Naive B cell (primary cell): Measurements from ENCODE around the gene TAF1D. TPM values are rescaled to one million over a fixed set of nuclear protein-coding genes. Genes with fewer than 3 reads are reported as not detected.

Source experiments
- ATAC-seq, 2 donors: fragments of 150-1000 bp; cut with Tn5 transposase; 2 replicates each; pipeline ENCODE4 v1.10.0; 2021; ENCODE audit warnings: low read depth in 2 of 2, mild to moderate bottlenecking in 2 of 2, moderate library complexity in 2 of 2
- DNase-seq: peaks from one replicate; pipeline ENCODE4 v3.0.0; 2022
- H3K27ac Mint-ChIP-seq, 6 donors: one replicate each; pipeline ENCODE4 v1.8.0; 2020 to 2022; ENCODE audit warnings: mild to moderate bottlenecking in 6 of 6, mixed read lengths in 6 of 6, moderate library complexity in 5 of 6, inconsistent platforms in 2 of 6
- H3K27me3 Mint-ChIP-seq, 3 donors: one replicate each; pipeline ENCODE4 v1.8.0; 2021 to 2022; ENCODE audit warnings: mixed read lengths in 3 of 3, mild to moderate bottlenecking in 1 of 3
- H3K36me3 Mint-ChIP-seq, 2 donors: one replicate each; pipeline ENCODE4 v1.8.0; 2020 to 2022; ENCODE audit warnings: mixed read lengths in 2 of 2, inconsistent platforms in 1 of 2, mild to moderate bottlenecking in 1 of 2
- H3K4me1 Mint-ChIP-seq, 3 donors: one replicate each; pipeline ENCODE4 v1.8.0; 2020 to 2022; ENCODE audit warnings: mixed read lengths in 3 of 3, inconsistent platforms in 1 of 3, mild to moderate bottlenecking in 1 of 3, moderate library complexity in 1 of 3
- H3K4me3 Mint-ChIP-seq, 8 donors: one replicate each; pipeline ENCODE4 v1.8.0; 2020 to 2022; ENCODE audit warnings: mild to moderate bottlenecking in 8 of 8, mixed read lengths in 8 of 8, moderate library complexity in 8 of 8, inconsistent platforms in 2 of 8
- H3K9me3 Mint-ChIP-seq, 7 donors: one replicate each; pipeline ENCODE4 v1.8.0; 2020 to 2022; ENCODE audit warnings: mixed read lengths in 7 of 7, mild to moderate bottlenecking in 5 of 7, inconsistent platforms in 2 of 7, moderate library complexity in 1 of 7
- polyA plus RNA-seq, 6 donors: library from polyadenylated mRNA; unstranded; fragments of 300-500 nt; fragmentation: Illumina TruSeq; gene quantifications; one replicate each; pipeline ENCODE4 v1.2.3, GENCODE V29; 2021; ENCODE audit warnings: low read depth in 6 of 6

The TAF1D gene
- polyA plus RNA-seq, 6 donors from 2014 or later, result 24.9 to 51.2 (median 36.0) TPM

DNA sequence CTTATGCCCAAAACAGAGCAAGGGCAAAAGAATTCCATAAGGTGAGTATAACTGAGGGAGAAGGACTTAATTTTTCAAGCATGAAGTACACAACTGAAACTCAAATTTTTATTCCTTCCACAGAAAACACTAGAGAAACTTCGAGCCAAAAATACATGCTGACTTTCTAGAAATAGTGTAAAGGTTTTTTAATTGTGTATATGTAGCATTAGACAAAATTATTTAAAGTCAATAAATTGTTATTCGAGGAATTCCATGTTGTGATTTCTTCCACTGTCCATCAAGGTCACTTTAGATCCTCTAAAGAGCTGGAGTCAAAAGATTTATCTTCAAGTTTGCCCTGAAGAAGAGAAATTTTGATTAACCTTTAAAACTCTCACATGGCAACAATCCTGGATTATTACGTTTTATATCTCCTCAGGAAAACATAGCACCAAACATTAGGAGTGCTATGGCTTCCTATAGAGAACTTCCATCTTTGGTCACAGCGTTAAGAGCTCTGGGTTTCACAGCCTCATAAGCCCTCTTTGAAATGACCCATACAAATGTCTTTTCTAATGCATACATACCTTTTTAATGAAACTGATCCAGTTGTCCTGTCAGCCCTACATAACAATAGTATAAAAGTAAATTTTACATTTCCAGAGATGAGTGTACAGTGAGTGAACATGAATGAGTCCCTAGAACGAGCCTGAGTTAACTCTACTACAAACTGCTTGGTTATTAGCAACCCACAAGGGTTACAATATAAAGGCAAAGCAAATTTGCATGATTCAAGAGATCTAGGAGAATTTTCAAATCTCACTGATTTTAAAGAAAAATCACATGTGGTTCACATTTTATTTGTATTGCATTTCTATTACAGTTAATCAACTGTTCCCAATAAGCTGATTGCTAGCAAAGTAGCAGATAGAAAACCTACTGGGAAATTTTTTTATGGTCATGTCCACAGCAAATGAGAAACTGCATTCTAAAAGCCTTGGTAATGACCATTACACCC, 10.9 kb downstream of the TAF1D start:
- Mint-ChIP-seq H3K27me3 (no peaks in the 10 kb centered on the region), H3K36me3 (peaks cover 12 to 21% of the 10 kb centered on the region in 2 donors), H3K4me1 (peaks cover 0 to 13% (median 8%) of the 10 kb centered on the region in 3 donors), H3K9me3 (no peaks in the 10 kb centered on the region), H3K4me3 (no peak overlapping the region), H3K27ac (peak overlapping the region in 3 of 6 donors; percentile 54 to 77 (median 56))
- ATAC-seq (no peak), DNase-seq (no peak)

GRCh38 chr11:93729129-93729616, 12.1 kb downstream of the TAF1D start:
- DNase-seq (no peak), ATAC-seq (no peak)
- H3K4me1 Mint-ChIP-seq, result peaks cover 0 to 3% (median 0%) of the 10 kb centered on the region in 3 donors
- H3K27me3 Mint-ChIP-seq, result no peaks in the 10 kb centered on the region
- H3K36me3 Mint-ChIP-seq, result peaks cover 12 to 23% of the 10 kb centered on the region in 2 donors
- H3K9me3 Mint-ChIP-seq, result no peaks in the 10 kb centered on the region
- H3K4me3 Mint-ChIP-seq, result no peak overlapping the region
- H3K27ac Mint-ChIP-seq, result peak overlapping the region; percentile 1 to 92 (median 30)

GRCh38 chr11:93728792-93729128, 12.5 kb downstream of the TAF1D start:
- H3K9me3 Mint-ChIP-seq, result no peaks in the 10 kb centered on the region
- H3K27me3 Mint-ChIP-seq, result no peaks in the 10 kb centered on the region
- H3K4me3 Mint-ChIP-seq, result no peak overlapping the region
- no peak for DNase-seq
- peaks cover 0 to 3% (median 0%) of the 10 kb centered on the region in 3 donors for H3K4me1 Mint-ChIP-seq
- ATAC-seq, result no peak
- H3K36me3 Mint-ChIP-seq, result peaks cover 12 to 23% of the 10 kb centered on the region in 2 donors
- peak overlapping the region; percentile 1 to 92 (median 30) for H3K27ac Mint-ChIP-seq

- H3K27me3 Mint-ChIP-seq, result no peaks in the 10 kb centered on the region
- H3K27ac Mint-ChIP-seq, result peak overlapping the region in 5 of 6 donors; percentile 24 to 84 (median 70)
- H3K4me3 Mint-ChIP-seq, result no peak overlapping the region
- H3K9me3 Mint-ChIP-seq, result no peaks in the 10 kb centered on the region
- H3K36me3 Mint-ChIP-seq, result peaks cover 12 to 23% of the 10 kb centered on the region in 2 donors
- peaks cover 0 to 2% (median 0%) of the 10 kb centered on the region in 3 donors for H3K4me1 Mint-ChIP-seq
- ATAC-seq (no peak), DNase-seq (no peak)
These were observed 13.1 kb downstream of the TAF1D start for GRCh38 chr11:93727985-93728791.

- Mint-ChIP-seq H3K36me3 (peaks cover 11 to 23% of the 10 kb centered on the region in 2 donors), H3K4me3 (no peak overlapping the region), H3K27me3 (no peaks in the 10 kb centered on the region), H3K4me1 (peaks cover 3 to 4% (median 4%) of the 10 kb centered on the region in 3 donors), H3K27ac (peak overlapping the region; percentile 23 to 64 (median 33)), H3K9me3 (no peaks in the 10 kb centered on the region)
- ATAC-seq, result no peak
- no peak for DNase-seq
These were observed 17.2 kb downstream of the TAF1D start for GRCh38 chr11:93724089-93724488.

- peaks cover 19 to 20% of the 10 kb centered on the region in 2 donors for H3K36me3 Mint-ChIP-seq
- DNase-seq, result no peak
- peak overlapping the region in 4 of 6 donors; percentile 7 to 91 (median 64) for H3K27ac Mint-ChIP-seq
- H3K4me1 Mint-ChIP-seq, result peaks cover 24 to 38% (median 32%) of the 10 kb centered on the region in 3 donors
- H3K9me3 Mint-ChIP-seq, result peaks cover 0 to 11% (median 5%) of the 10 kb centered on the region in 7 donors
- peak overlapping the region in 1 of 8 donors; percentile 25 for H3K4me3 Mint-ChIP-seq
- H3K27me3 Mint-ChIP-seq, result no peaks in the 10 kb centered on the region
- no peak for ATAC-seq
These were observed 20.8 kb downstream of the TAF1D start for GRCh38 chr11:93720522-93720921.

DNA sequence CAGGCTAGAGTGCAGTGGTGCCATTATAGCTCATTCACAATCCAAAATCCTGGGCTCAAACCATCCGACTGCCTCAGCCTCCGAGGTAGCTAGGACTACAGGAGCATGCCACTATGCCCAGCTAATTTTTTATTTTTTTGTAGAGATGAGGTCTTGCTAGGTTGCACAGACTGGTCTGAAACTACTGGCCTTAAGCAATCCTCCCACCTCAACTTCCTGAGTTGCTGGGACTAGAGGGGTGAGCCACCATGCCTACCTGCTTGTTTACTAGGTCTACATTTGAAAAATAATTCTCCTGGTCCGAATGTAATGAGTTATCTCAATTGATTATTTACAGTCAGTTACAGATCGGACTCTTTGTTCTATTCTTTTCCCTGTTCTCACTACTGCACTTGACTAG, 22.0 kb downstream of the TAF1D start:
- no peaks in the 10 kb centered on the region for H3K27me3 Mint-ChIP-seq
- peak overlapping the region in 5 of 6 donors; percentile 34 to 100 (median 69) for H3K27ac Mint-ChIP-seq
- H3K4me1 Mint-ChIP-seq, result peaks cover 27 to 43% (median 42%) of the 10 kb centered on the region in 3 donors
- ATAC-seq (no peak), DNase-seq (no peak)
- peak overlapping the region in 7 of 8 donors; percentile 37 to 76 (median 60) for H3K4me3 Mint-ChIP-seq
- peaks cover 0 to 11% (median 5%) of the 10 kb centered on the region in 7 donors for H3K9me3 Mint-ChIP-seq
- peaks cover 17 to 31% of the 10 kb centered on the region in 2 donors for H3K36me3 Mint-ChIP-seq

DNA sequence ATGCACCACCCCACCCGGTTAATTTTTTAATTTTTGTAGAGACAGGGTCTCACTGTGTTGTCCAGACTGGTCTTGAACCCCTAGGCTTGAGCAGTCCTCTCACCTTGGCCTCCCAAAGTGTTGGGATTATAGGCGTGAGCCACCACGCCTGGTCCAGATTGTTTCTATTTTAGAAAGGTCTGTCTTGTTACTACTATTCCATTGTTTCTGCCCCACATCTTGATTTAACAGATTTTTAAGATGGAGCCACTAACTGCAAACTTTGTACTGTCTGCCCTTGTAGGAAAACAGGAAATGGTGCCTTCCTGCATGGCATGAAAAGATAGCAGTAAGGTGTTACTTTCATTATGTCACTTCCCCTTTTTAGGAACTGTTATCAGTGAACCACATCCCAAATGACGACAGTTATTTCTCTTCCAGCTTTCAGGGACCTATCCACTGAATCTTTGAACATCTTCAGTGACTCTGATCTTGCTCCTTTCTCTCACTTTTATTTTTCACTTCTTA, 23.2 kb downstream of the TAF1D start:
- Mint-ChIP-seq H3K36me3 (peaks cover 17 to 32% of the 10 kb centered on the region in 2 donors), H3K27me3 (no peaks in the 10 kb centered on the region), H3K9me3 (peaks cover 0 to 11% (median 5%) of the 10 kb centered on the region in 7 donors), H3K4me1 (peaks cover 32 to 43% (median 42%) of the 10 kb centered on the region in 3 donors), H3K27ac (peak overlapping the region; percentile 91 to 100 (median 97)), H3K4me3 (peak overlapping the region; percentile 18 to 91 (median 71))
- ATAC-seq (peak; percentile 94 to 97), DNase-seq (peak; percentile 83)

DNA sequence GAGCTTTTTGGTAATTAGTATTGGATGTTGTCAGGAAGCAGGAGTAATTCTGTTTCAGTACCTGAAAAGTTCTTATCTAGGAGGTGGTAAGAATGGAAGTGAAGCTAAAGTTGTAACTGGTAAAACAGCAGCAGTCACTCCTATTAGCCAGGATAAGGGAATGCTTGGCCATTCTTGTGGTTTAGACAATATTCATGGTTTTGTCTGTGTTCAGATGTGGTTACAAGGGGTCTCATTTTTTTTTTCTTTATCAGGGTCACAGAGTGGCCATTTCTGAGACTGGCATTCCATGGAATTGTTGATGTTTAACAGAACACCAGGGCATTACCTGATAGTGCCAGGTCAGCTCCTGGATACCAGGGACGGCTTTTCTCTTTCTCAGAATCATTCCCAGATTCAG, 23.8 kb downstream of the TAF1D start:
- Mint-ChIP-seq H3K36me3 (peaks cover 22 to 38% of the 10 kb centered on the region in 2 donors), H3K27ac (peak overlapping the region; percentile 18 to 100 (median 97)), H3K4me1 (peaks cover 32 to 47% (median 43%) of the 10 kb centered on the region in 3 donors), H3K9me3 (peaks cover 0 to 12% (median 5%) of the 10 kb centered on the region in 7 donors), H3K4me3 (peak overlapping the region in 6 of 8 donors; percentile 61 to 80 (median 70)), H3K27me3 (no peaks in the 10 kb centered on the region)
- DNase-seq (no peak), ATAC-seq (no peak)

- DNase-seq (no peak), ATAC-seq (no peak)
- Mint-ChIP-seq H3K4me1 (peaks cover 32 to 52% (median 45%) of the 10 kb centered on the region in 3 donors), H3K27me3 (no peaks in the 10 kb centered on the region), H3K9me3 (peaks cover 3 to 17% (median 7%) of the 10 kb centered on the region in 7 donors), H3K36me3 (peaks cover 29 to 46% of the 10 kb centered on the region in 2 donors), H3K4me3 (peak overlapping the region in 1 of 8 donors; percentile 65), H3K27ac (peak overlapping the region; percentile 58 to 100 (median 92))
These were observed 25.4 kb downstream of the TAF1D start for GRCh38 chr11:93715797-93716396.

GRCh38 chr11:93712678-93713077, 28.6 kb downstream of the TAF1D start:
- ATAC-seq, result no peak
- H3K27ac Mint-ChIP-seq, result peak overlapping the region in 3 of 6 donors; percentile 20 to 100 (median 58)
- peaks cover 24 to 40% (median 34%) of the 10 kb centered on the region in 3 donors for H3K4me1 Mint-ChIP-seq
- no peak for DNase-seq
- H3K4me3 Mint-ChIP-seq, result no peak overlapping the region
- H3K36me3 Mint-ChIP-seq, result peaks cover 51 to 76% of the 10 kb centered on the region in 2 donors
- peaks cover 8 to 33% (median 23%) of the 10 kb centered on the region in 7 donors for H3K9me3 Mint-ChIP-seq
- no peaks in the 10 kb centered on the region for H3K27me3 Mint-ChIP-seq

DNA sequence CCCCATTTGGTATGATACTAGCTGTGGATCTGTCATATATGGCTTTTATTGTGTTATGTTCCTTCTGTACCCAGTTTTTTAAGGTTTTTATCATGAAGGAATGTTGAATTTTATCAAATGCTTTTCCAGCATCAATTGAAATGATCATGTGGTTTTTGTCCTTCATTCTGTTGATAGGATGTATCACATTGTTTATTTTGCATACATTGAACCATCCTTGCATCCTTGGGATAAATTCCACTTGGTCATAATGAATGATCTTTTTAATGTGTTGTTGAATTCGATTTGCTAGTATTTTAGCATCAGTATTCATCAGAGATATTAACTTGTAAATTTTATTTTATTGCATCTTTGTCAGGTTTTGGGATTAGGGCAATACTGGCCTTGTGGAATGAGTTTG, 31.1 kb downstream of the TAF1D start:
- Mint-ChIP-seq H3K36me3 (peaks cover 41 to 64% of the 10 kb centered on the region in 2 donors), H3K27ac (no peak overlapping the region), H3K9me3 (peaks cover 8 to 27% (median 23%) of the 10 kb centered on the region in 7 donors), H3K4me3 (no peak overlapping the region), H3K27me3 (no peaks in the 10 kb centered on the region), H3K4me1 (peaks cover 13 to 28% (median 21%) of the 10 kb centered on the region in 3 donors)
- DNase-seq, result no peak
- no peak for ATAC-seq
